Stimulated activated CD4-positive, alpha-beta T cell treated with anti-CD3 and anti-CD28 coated beads, TNF-alpha, amount 100 ng/mL, for 48 hours (primary cell): ENCODE results near the gene FNTB.
"Not testable (repeated sequence)": the region's sequence is repeated elsewhere in the genome, so short reads cannot be mapped to it uniquely, and the experiment has no call there.

ENCODE experiments used
- DNase-seq, 3 donors: peaks; one replicate each; pipeline ENCODE4 v3.0.0-alpha.2; 2020; ENCODE audit warnings: low read depth in 3 of 3

The FNTB gene

GRCh38 chr14:65084554-65085505, 98.1 kb downstream of the FNTB start:
- DNase-seq, result no peak

- not testable (repeated sequence) for DNase-seq
Measured at GRCh38 chr14:65086686-65087085, 100.0 kb downstream of the FNTB start.

GRCh38 chr14:65087835-65088234, 101.1 kb downstream of the FNTB start:
- not testable (repeated sequence) for DNase-seq

- DNase-seq, result no peak
Measured at GRCh38 chr14:65092349-65092748, 105.7 kb downstream of the FNTB start.

GRCh38 chr14:65095633-65096205, 109.0 kb downstream of the FNTB start:
- no peak for DNase-seq

- no peak for DNase-seq
Measured at GRCh38 chr14:65096323-65097089, 109.8 kb downstream of the FNTB start.

GRCh38 chr14:65098586-65098985, 111.9 kb downstream of the FNTB start:
- DNase-seq, result no peak

GRCh38 chr14:65100922-65101541, 114.3 kb downstream of the FNTB start:
- no peak for DNase-seq

- no peak for DNase-seq
Measured at GRCh38 chr14:65101631-65102440, 115.1 kb downstream of the FNTB start.

GRCh38 chr14:65102441-65103149, 115.9 kb downstream of the FNTB start, which contains the start of gene MAX:
TSS of gene MAX (minus strand) at chr14:65102517. CDS start at chr14:65102339, 178 bp downstream.
- DNase-seq, result peak; percentile 94 to 98 (median 95)

GRCh38 chr14:65103150-65103760, 116.6 kb downstream of the FNTB start:
- DNase-seq, result no peak

GRCh38 chr14:65104791-65105190, 118.1 kb downstream of the FNTB start:
- no peak for DNase-seq

- no peak for DNase-seq
Measured at GRCh38 chr14:65106316-65106715, 119.6 kb downstream of the FNTB start.

GRCh38 chr14:65106736-65107135, 120.0 kb downstream of the FNTB start:
- no peak for DNase-seq

GRCh38 chr14:65107200-65107599, 120.5 kb downstream of the FNTB start:
- no peak for DNase-seq

GRCh38 chr14:65109357-65109756, 122.7 kb downstream of the FNTB start:
- DNase-seq, result no peak

- no peak for DNase-seq
Measured at GRCh38 chr14:65110525-65110924, 123.8 kb downstream of the FNTB start.
